CD4-positive, alpha-beta T cell treated with Interleukin-15 for 1 hour (primary cell): Measurements from ENCODE around the gene EEF1AKMT3.
"Not testable (repeated sequence)": the region's sequence is repeated elsewhere in the genome, so short reads cannot be mapped to it uniquely, and the experiment has no call there.

Experiments
- DNase-seq: peaks from one replicate; pipeline ENCODE4 v3.0.0-alpha.2; 2020

Gene EEF1AKMT3

GRCh38 chr12:57766464-57767304 lies 5.7 kb upstream of the EEF1AKMT3 start, which contains the start of gene CYP27B1:
Gene CYP27B1 (minus strand): TSS chr12:57767078. CDS start chr12:57767041, 37 bp downstream.
- no peak for DNase-seq

DNA sequence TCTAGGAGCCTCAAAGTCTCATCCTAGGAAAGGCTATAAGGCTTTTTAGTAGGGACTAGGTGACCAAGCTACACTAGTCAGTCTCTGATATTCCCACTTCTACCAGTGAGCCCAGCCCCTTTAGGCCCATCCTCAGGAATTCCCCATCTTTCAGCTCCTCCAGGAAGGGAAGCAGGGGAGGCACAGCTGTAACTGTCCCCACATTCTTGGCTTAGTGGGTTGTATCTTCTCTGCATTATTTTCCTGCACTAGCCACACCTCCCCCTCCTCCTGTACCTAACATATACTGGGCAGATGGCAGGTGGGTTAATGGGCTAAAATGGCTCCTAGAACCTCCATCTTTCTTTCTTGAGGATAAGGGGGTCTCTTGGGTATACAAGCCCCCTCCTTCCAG lies 5.1 kb upstream of the EEF1AKMT3 start:
- DNase-seq = no peak

- DNase-seq = no peak
These were observed 4.5 kb upstream of the EEF1AKMT3 start for GRCh38 chr12:57767876-57768275.

- no peak for DNase-seq
These were observed 2.8 kb upstream of the EEF1AKMT3 start for GRCh38 chr12:57769594-57769993.

- DNase-seq = no peak
These were observed 1.7 kb upstream of the EEF1AKMT3 start for GRCh38 chr12:57770734-57771133.

DNA sequence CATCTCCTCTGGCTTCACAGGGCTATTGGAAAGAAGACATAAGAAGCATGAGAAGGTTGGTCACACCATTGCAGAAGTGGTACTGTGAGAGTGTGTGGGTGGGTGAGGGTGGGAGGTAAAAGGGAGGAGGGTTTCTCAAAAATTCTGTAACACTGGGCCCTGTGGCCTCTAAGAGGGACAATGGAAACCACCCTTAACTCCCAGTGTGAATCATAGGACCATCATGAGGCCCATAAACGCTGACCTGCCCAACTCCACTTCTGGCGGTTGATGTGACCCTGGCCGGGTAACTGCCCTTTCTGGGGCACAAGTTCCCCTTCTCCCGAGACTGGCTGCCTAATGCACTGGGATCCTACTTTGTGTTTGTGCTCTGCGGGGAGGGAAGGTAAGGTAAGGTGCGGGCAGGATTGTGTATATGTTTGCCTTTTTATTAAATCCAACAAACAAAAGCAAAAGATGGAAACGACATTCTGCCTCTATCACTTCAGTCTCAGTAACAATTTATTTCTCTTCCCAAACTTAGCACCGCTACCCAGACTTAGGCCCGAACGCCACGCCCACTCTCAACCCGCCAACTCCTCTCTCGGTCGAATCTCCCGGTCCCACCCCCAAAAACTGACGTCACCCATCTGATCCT lies 1.1 kb upstream of the EEF1AKMT3 start:
- peak; percentile 84 for DNase-seq

DNA sequence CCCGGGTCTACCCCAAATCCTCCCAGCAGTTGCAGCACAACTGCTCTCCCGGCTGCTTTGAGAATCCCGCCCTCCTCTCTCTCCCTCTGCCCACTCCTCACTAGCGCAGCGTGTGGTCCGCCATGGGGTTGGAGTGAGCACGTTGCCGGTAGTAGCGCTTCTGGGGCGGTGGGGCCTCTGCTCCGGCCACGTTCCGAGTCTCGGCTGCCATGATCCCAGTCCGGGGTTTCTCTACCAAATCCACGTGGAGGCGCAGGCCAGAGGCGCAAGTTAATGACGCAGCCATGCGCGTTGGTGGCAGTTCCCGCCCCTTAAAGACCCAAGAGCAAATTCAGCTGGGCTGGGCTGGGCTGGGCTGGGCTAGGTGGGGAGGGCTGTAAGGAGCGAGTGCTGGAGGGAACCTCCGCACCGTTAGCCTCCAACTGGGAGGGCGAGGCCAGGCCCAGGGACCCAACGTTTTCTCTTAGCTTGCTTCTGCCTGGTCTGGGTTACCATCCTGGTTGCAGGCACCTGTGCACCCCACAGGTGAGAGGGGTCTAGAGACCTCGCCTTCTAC lies 463 bp upstream of the EEF1AKMT3 start, which contains the start of gene METTL1:
Gene METTL1, minus strand, starts transcription at position 233 of the 556 bp plus-strand sequence. Its CDS starts 22 bp downstream, at position 211.
- peak; percentile 90 for DNase-seq

- not testable (repeated sequence) for DNase-seq
These were observed 2.2 kb downstream of the EEF1AKMT3 start for GRCh38 chr12:57774634-57775033.

- DNase-seq = no peak
These were observed 2.6 kb downstream of the EEF1AKMT3 start for GRCh38 chr12:57775044-57775443.

DNA sequence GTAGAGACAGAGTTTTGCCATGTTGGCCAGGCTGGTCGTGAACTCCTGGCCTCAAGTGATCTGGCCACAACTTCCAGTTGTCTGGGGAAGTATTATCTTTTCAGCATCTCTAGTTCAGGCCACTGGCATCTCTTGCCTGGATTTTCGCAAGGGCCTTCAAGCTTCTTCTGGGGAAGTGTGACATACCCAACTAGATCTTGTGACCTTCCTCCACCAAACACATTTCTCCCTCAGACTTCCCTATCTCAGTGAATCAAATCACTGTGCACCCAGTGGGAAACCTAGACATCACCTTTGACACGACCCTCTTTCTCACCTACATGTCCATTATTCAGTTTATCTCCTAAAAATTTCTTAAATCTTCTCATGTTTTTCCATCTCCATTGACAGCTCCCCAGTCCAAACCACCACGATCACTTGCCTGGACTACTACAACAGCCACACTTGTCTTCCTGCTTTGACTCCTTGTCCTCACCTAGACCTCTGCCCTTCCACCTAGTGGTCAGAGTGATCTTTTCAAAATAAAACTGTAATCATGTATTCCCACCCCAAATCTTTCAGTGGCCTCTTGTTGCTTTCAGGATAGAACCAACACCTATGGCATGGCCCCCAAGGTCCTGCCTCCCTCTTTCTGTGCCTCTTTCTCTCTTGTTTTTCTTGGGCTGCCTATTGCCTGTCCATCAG lies 3.3 kb downstream of the EEF1AKMT3 start:
- DNase-seq = no peak

DNA sequence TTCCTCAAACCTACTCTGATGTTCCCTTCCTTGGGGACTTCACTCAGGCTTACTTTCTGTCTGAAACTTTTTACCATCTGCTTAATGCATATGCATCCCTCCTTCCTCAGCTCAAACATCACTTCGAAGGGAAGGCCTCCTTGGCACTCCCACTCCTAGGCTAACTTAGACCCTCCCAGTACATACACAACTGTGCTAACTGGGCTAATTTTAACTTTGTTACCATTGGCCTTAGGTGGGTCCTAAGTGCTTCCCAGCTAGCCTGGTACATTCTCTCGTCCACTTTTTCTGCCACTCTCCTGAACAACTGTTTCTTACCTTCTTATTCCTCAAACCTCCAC lies 3.8 kb downstream of the EEF1AKMT3 start:
- DNase-seq = no peak

- DNase-seq = no peak
These were observed 5.0 kb downstream of the EEF1AKMT3 start for GRCh38 chr12:57777367-57777766.

DNA sequence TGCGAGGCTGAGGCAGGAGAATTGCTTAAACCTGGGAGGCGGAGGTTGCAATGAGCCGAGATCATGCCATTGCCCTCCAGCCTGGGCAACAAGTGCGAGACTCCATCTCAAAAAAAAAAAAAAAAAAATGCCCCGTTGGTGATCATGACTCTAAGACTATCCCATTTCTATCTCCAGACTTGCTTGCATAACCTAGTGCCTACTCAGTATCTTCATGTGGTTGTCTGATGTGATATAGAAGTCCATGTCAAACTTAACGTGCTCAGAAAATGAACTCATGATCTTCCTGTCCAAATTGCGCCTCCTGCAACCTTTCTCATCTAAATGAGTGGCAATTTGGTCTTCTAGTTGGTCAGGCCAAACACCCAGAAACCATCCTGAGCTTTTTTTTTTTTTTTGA lies 5.5 kb downstream of the EEF1AKMT3 start:
- no peak for DNase-seq

GRCh38 chr12:57779736-57780135 lies 7.3 kb downstream of the EEF1AKMT3 start:
- DNase-seq = no peak

GRCh38 chr12:57780284-57780897 lies 8.0 kb downstream of the EEF1AKMT3 start:
- DNase-seq = no peak

- DNase-seq = no peak
These were observed 8.8 kb downstream of the EEF1AKMT3 start for GRCh38 chr12:57781244-57781643.

DNA sequence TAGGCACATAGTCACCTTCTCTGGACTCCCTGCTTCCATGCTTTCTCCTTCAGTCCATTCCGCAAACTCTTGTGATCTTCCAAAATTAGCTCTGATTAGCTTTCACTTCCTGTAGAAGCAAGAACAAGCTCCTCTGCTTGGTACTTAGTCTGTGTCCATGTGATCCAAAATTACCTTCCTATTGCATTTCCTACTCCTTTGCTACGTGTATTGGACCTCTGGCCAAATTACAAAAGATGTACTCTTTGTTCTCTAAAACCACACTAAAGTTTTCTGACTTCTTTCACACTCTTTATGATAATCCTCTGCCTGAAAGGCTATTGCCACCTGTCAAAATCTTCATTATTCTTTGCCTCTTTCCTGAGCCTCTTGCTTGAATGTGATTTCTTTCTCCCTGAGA lies 9.4 kb downstream of the EEF1AKMT3 start:
- DNase-seq = no peak

DNA sequence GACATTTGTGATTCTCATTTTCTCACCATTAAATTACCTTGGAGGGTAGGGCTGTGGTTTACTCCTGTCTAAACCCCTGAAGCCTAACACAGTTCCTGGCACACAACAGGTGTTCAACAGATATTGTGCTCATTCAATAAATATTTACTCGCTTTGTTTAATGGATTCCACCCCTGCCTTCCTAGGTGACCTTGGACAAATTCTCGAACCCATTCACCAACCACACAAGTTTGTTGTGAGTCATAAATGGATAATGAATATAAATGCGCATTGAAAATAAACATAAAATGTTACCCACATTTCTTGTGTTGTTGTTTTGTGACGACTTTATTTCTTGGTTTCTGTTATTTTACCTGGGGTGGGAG lies 9.8 kb downstream of the EEF1AKMT3 start:
- DNase-seq = no peak

GRCh38 chr12:57782608-57783465 lies 10.4 kb downstream of the EEF1AKMT3 start, which contains the start of gene TSFM:
Gene TSFM (plus strand): TSS chr12:57782787. CDS start chr12:57782802, 15 bp downstream.
- peak; percentile 93 for DNase-seq

DNA sequence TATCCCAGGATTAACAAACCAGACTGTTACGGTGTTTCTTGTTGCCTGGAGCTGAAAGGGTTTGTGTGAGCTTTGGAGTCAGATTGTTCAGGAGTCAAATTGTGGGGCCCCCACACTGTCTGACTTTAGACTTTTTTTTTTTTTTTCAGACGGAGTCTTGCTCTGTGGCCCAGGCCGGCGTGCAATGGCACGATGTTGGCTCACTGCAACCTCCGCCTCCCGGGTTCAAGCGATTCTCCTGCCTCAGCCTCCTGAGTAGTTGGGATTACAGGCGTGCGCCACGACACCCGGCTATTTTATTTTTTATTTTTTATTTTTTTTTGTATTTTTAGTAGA lies 11.0 kb downstream of the EEF1AKMT3 start:
- no peak for DNase-seq

- DNase-seq = no peak
These were observed 11.4 kb downstream of the EEF1AKMT3 start for GRCh38 chr12:57783861-57784260.

- DNase-seq = no peak
These were observed 21.5 kb downstream of the EEF1AKMT3 start for GRCh38 chr12:57793920-57794319.
